ENCODE data around the gene CPB1. TPM values are rescaled to one million over a fixed set of nuclear protein-coding genes. Genes with fewer than 3 reads are reported as not detected.
"Not testable (repeated sequence)": the region's sequence is repeated elsewhere in the genome, so short reads cannot be mapped to it uniquely, and the experiment has no call there.

Gene CPB1
- not detected for polyA plus RNA-seq (2013, experiment 1 of 2)
- polyA plus RNA-seq (2013, experiment 2 of 2) = not detected

- H3K9ac ChIP-seq (ENCODE audit: low read depth, low read length) = no peak within 1 kb of the TSS
- no peaks in the 10 kb centered on the region for H3K36me3 ChIP-seq (ENCODE audit: insufficient read depth, low read length)
- no peaks in the 10 kb centered on the region for H3K27me3 ChIP-seq (ENCODE audit: insufficient read depth, low read length)
- H3K9me3 ChIP-seq (ENCODE audit: insufficient read depth, low read depth, low read length) = no peaks in the 10 kb centered on the region
- H3K4me3 ChIP-seq (ENCODE audit: low read length) = no peak within 1 kb of the TSS
- no peaks in the 10 kb centered on the region for H3K4me1 ChIP-seq (ENCODE audit: insufficient read depth, low read length)
- H3K27ac ChIP-seq (ENCODE audit: low read depth, low read length) = no peak within 1 kb of the TSS
Observed at GRCh38 chr3:148827585-148827984, at the start of gene CPB1. TSS of gene CPB1 (plus strand) at chr3:148827811. CDS start at chr3:148827824, 13 bp downstream.

- 97% methylated on average over 3 of the region's 3 CpGs for WGBS
- no peaks in the 10 kb centered on the region for H3K36me3 ChIP-seq (ENCODE audit: insufficient read depth, low read length)
- H3K4me3 ChIP-seq (ENCODE audit: low read length) = no peak overlapping the region
- no peak overlapping the region for H3K9ac ChIP-seq (ENCODE audit: low read depth, low read length)
- no peaks in the 10 kb centered on the region for H3K4me1 ChIP-seq (ENCODE audit: insufficient read depth, low read length)
- H3K27ac ChIP-seq (ENCODE audit: low read depth, low read length) = no peak overlapping the region
- no peaks in the 10 kb centered on the region for H3K27me3 ChIP-seq (ENCODE audit: insufficient read depth, low read length)
- H3K9me3 ChIP-seq (ENCODE audit: insufficient read depth, low read depth, low read length) = no peaks in the 10 kb centered on the region
Observed at GRCh38 chr3:148778926-148779325, 48.7 kb upstream of the CPB1 start.

GRCh38 chr3:148785026-148785425 lies 42.6 kb upstream of the CPB1 start:
- H3K36me3 ChIP-seq (ENCODE audit: insufficient read depth, low read length); H3K27me3 ChIP-seq (ENCODE audit: insufficient read depth, low read length); H3K4me3 ChIP-seq (ENCODE audit: low read length); H3K27ac ChIP-seq (ENCODE audit: low read depth, low read length); H3K9ac ChIP-seq (ENCODE audit: low read depth, low read length): not testable (repeated sequence)
- peaks cover 10% of the 10 kb centered on the region for H3K4me1 ChIP-seq (ENCODE audit: insufficient read depth, low read length)
- 92% methylated on average over 6 of the region's 6 CpGs for WGBS
- peaks cover 12% of the 10 kb centered on the region for H3K9me3 ChIP-seq (ENCODE audit: insufficient read depth, low read depth, low read length)

- H3K4me3 ChIP-seq (ENCODE audit: low read length); H3K27ac ChIP-seq (ENCODE audit: low read depth, low read length); H3K9ac ChIP-seq (ENCODE audit: low read depth, low read length); H3K27me3 ChIP-seq (ENCODE audit: insufficient read depth, low read length); H3K36me3 ChIP-seq (ENCODE audit: insufficient read depth, low read length): not testable (repeated sequence)
- H3K4me1 ChIP-seq (ENCODE audit: insufficient read depth, low read length) = peaks cover 10% of the 10 kb centered on the region
- peaks cover 12% of the 10 kb centered on the region for H3K9me3 ChIP-seq (ENCODE audit: insufficient read depth, low read depth, low read length)
- WGBS = 95% methylated on average over 9 of the region's 9 CpGs
Observed at GRCh38 chr3:148786159-148786558, 41.5 kb upstream of the CPB1 start.

DNA sequence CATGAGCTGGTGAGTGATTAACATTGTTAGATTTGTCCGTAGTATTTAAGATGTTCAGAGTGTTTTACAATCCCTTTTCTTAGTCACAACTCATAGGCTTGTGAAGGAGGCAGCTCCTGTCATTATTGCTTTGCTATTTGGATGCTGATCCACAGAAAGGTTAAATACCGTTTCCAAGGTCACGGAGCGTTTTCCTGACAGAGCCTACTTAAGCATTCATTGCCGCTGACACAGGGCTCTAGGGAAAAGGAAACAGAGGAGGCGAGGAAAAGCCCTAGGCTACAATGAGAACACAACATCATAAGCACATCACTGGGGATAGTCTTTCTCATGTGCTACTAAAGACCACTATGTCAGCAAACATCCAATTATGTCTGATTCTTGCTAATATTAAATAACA lies 38.5 kb upstream of the CPB1 start:
- H3K4me3 ChIP-seq (ENCODE audit: low read length) = no peak overlapping the region
- no peaks in the 10 kb centered on the region for H3K36me3 ChIP-seq (ENCODE audit: insufficient read depth, low read length)
- H3K27ac ChIP-seq (ENCODE audit: low read depth, low read length) = no peak overlapping the region
- 39% methylated on average over 5 of the region's 6 CpGs for WGBS
- H3K4me1 ChIP-seq (ENCODE audit: insufficient read depth, low read length) = peaks cover 10% of the 10 kb centered on the region
- H3K9me3 ChIP-seq (ENCODE audit: insufficient read depth, low read depth, low read length) = peaks cover 12% of the 10 kb centered on the region
- no peaks in the 10 kb centered on the region for H3K27me3 ChIP-seq (ENCODE audit: insufficient read depth, low read length)
- no peak overlapping the region for H3K9ac ChIP-seq (ENCODE audit: low read depth, low read length)

DNA sequence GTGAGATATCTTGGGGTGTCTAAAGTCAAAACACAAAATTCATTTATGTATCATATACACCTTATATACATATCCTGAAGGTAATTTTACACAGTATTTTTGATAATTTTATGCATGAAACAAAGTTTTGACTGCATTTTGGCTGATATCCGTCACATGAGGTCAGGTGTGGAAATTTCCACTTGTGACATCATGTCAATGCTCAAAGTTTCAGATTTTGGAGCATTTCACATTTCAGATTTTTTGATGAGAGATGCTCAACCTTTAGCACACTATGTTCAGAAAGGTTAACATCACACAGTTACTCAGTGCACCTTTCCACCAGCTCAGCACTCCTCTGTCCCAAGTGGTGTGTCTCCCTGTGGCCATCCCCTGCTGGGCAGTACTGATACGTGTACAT lies 37.7 kb upstream of the CPB1 start:
- H3K36me3 ChIP-seq (ENCODE audit: insufficient read depth, low read length) = no peaks in the 10 kb centered on the region
- no peaks in the 10 kb centered on the region for H3K27me3 ChIP-seq (ENCODE audit: insufficient read depth, low read length)
- WGBS = 96% methylated on average over 2 of the region's 2 CpGs
- peaks cover 12% of the 10 kb centered on the region for H3K9me3 ChIP-seq (ENCODE audit: insufficient read depth, low read depth, low read length)
- H3K27ac ChIP-seq (ENCODE audit: low read depth, low read length) = no peak overlapping the region
- H3K9ac ChIP-seq (ENCODE audit: low read depth, low read length) = no peak overlapping the region
- H3K4me1 ChIP-seq (ENCODE audit: insufficient read depth, low read length) = peaks cover 16% of the 10 kb centered on the region
- no peak overlapping the region for H3K4me3 ChIP-seq (ENCODE audit: low read length)

DNA sequence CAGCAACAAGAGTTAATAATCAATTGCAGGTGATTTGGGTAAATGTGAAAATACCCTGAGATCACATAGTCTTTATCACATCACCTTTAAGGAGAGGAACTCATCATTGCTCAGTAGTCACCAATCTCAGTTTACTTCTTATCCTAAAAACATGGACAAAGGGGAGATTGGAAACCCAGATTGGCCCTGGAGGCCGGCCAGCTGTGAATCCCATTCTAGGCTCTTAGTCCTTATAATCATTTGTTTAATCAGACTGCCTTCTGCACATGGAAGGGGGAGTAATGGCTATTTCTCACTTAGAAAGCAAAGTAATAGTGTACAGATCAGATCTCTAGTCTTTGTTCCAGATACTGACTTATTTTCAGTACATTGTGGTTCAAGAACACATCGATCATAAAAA lies 37.2 kb upstream of the CPB1 start:
- Histone ChIP-seq H3K27ac (ENCODE audit: low read depth, low read length) (no peak overlapping the region), H3K36me3 (ENCODE audit: insufficient read depth, low read length) (no peaks in the 10 kb centered on the region), H3K4me3 (ENCODE audit: low read length) (no peak overlapping the region), H3K4me1 (ENCODE audit: insufficient read depth, low read length) (peaks cover 16% of the 10 kb centered on the region), H3K9me3 (ENCODE audit: insufficient read depth, low read depth, low read length) (peaks cover 12% of the 10 kb centered on the region), H3K27me3 (ENCODE audit: insufficient read depth, low read length) (no peaks in the 10 kb centered on the region), H3K9ac (ENCODE audit: low read depth, low read length) (no peak overlapping the region)
- 92% methylated on average over 2 of the region's 2 CpGs for WGBS

DNA sequence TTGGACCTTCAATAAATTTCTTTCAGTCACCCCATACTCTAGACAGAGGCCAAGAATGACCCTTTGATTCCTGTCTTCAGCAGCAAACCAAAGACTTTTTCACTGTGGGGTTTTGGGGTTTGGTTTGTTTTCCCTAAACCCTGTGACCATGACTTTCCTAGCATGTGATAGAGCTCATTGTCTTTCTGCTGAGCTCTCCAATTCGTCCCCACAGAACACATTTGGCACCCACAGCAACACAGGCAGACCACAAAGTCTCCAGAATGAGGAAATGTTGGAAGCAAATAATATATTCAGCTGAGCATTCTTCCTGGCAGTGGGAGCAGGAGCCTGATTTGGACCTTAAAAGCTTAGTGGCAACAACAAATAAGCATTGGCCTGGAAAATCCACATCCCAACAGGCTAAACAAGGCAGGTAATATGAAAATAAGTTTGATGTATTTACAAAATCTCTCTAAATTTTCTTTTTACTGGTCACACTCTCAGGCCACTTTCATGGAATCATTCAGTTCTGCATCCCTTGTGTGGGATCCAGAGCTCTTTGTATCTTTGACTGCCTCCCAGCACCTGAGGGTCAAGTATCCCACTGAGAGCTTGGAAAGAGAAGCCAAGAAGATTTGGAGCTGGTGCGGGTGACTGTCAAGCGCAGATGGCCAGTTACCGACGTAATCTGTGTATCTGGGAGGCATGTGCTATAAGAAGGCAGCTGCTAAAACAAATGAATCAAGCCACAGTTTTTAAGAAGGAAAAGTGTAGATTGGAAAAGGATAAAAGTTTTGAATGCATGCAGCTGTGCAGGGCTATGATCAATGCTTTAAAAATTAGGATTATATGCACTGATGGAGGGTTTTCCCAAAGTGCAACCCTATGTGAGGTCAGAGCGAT lies 36.5 kb upstream of the CPB1 start:
- 88% methylated on average over 6 of the region's 6 CpGs for WGBS
- H3K27ac ChIP-seq (ENCODE audit: low read depth, low read length) = no peak overlapping the region
- peaks cover 16% of the 10 kb centered on the region for H3K4me1 ChIP-seq (ENCODE audit: insufficient read depth, low read length)
- H3K36me3 ChIP-seq (ENCODE audit: insufficient read depth, low read length) = no peaks in the 10 kb centered on the region
- peaks cover 12% of the 10 kb centered on the region for H3K9me3 ChIP-seq (ENCODE audit: insufficient read depth, low read depth, low read length)
- no peak overlapping the region for H3K4me3 ChIP-seq (ENCODE audit: low read length)
- no peaks in the 10 kb centered on the region for H3K27me3 ChIP-seq (ENCODE audit: insufficient read depth, low read length)
- no peak overlapping the region for H3K9ac ChIP-seq (ENCODE audit: low read depth, low read length)

GRCh38 chr3:148791920-148792319 lies 35.7 kb upstream of the CPB1 start:
- peaks cover 6% of the 10 kb centered on the region for H3K9me3 ChIP-seq (ENCODE audit: insufficient read depth, low read depth, low read length)
- WGBS = 100% methylated on average over 1 of the region's 1 CpG

DNA sequence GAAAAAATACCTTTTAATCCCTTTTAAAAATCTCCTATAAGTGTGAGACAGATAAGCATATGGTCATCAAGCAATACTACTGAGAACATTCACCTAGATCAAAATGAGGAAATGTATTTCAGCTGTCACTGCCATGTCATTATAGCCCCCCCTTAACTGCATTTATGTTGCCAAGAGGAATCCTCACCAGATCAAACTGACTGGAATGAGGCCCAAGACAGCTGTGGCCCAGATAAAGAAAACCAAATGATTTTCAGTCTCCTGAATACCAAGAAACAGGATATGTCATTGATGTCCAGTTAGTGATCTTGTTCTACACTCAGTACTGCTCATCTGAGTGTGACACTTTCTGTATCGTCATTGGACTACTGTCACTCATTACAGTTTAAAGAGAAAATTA lies 35.1 kb upstream of the CPB1 start:
- H3K27me3 ChIP-seq (ENCODE audit: insufficient read depth, low read length) = no peaks in the 10 kb centered on the region
- no peak overlapping the region for H3K27ac ChIP-seq (ENCODE audit: low read depth, low read length)
- H3K4me1 ChIP-seq (ENCODE audit: insufficient read depth, low read length) = peaks cover 28% of the 10 kb centered on the region
- H3K9ac ChIP-seq (ENCODE audit: low read depth, low read length) = no peak overlapping the region
- H3K36me3 ChIP-seq (ENCODE audit: insufficient read depth, low read length) = no peaks in the 10 kb centered on the region
- no peaks in the 10 kb centered on the region for H3K9me3 ChIP-seq (ENCODE audit: insufficient read depth, low read depth, low read length)
- H3K4me3 ChIP-seq (ENCODE audit: low read length) = no peak overlapping the region
- WGBS = 92% methylated on average over 1 of the region's 1 CpG

More at GRCh38 chr3:148791920-148792319, 35.7 kb upstream of the CPB1 start:
- Histone ChIP-seq H3K36me3 (ENCODE audit: insufficient read depth, low read length) (no peaks in the 10 kb centered on the region), H3K4me1 (ENCODE audit: insufficient read depth, low read length) (peaks cover 22% of the 10 kb centered on the region), H3K9ac (ENCODE audit: low read depth, low read length) (no peak overlapping the region), H3K27ac (ENCODE audit: low read depth, low read length) (no peak overlapping the region), H3K27me3 (ENCODE audit: insufficient read depth, low read length) (no peaks in the 10 kb centered on the region), H3K4me3 (ENCODE audit: low read length) (no peak overlapping the region)

GRCh38 chr3:148796799-148797198 lies 30.8 kb upstream of the CPB1 start:
- no peaks in the 10 kb centered on the region for H3K9me3 ChIP-seq (ENCODE audit: insufficient read depth, low read depth, low read length)
- H3K4me1 ChIP-seq (ENCODE audit: insufficient read depth, low read length) = peaks cover 34% of the 10 kb centered on the region
- H3K9ac ChIP-seq (ENCODE audit: low read depth, low read length) = no peak overlapping the region
- no peak overlapping the region for H3K4me3 ChIP-seq (ENCODE audit: low read length)
- no peaks in the 10 kb centered on the region for H3K27me3 ChIP-seq (ENCODE audit: insufficient read depth, low read length)
- no peak overlapping the region; the same call in 1 of the 2 replicates for H3K27ac ChIP-seq (ENCODE audit: low read depth, low read length)
- 44% methylated on average over 1 of the region's 1 CpG for WGBS
- H3K36me3 ChIP-seq (ENCODE audit: insufficient read depth, low read length) = no peaks in the 10 kb centered on the region
